ENCODE measurements around the gene GRP. TPM values are rescaled to one million over a fixed set of nuclear protein-coding genes. Genes with fewer than 3 reads are reported as not detected.

The GRP gene
- total and polyA plus RNA-seq, 10 of the 15 experiments (the other 5 are each of a cell fraction or from before 2014, with no cell fraction given) = not detected

GRCh38 chr18:59249199-59249774 lies 29.3 kb downstream of the GRP start:
- peak; percentile 83 for FAIRE-seq
- no TSS peak for BruUV-seq (replicated peaks)
- ChIA-PET SMC1A (ENCODE audit: uncharacterized antibody, unreplicated experiment) (interaction anchor here (0.6 to 3.5 kb wide), 11 partner anchors 26 to 574 kb away, joined by 3 to 43 read pairs (median 3); no protein-coding TSS in a partner anchor), CTCF (interaction anchor here (0.6 to 4.5 kb wide), 20 partner anchors 11 to 574 kb away, joined by 3 to 73 read pairs (median 4); no protein-coding TSS in a partner anchor), RAD21 (ENCODE audit: unreplicated experiment) (interaction anchor here (0.9 to 2.8 kb wide), 4 partner anchors 20 to 574 kb away, joined by 3 to 23 read pairs (median 6); partner anchors contain the start of gene SEC11C), POLR2A (interaction anchor here (0.6 kb wide), 1 partner anchor 127 kb away, joined by 3 read pairs; no protein-coding TSS in a partner anchor)
- intact Hi-C loops (cut with micrococcal nuclease; ENCODE audit: unreplicated experiment) = loop anchor here (1.0 to 10.0 kb wide), 3 partner anchors 59 to 576 kb away; no protein-coding TSS in a partner anchor
- Histone ChIP-seq H3K36me3 (ENCODE audit: control insufficient read depth in 2 of 2, insufficient read depth in 2 of 2, low read length in 1 of 2) (no peaks in the 10 kb centered on the region), H3K9ac (ENCODE audit: control insufficient read depth, insufficient read depth, low read length) (no peak overlapping the region), H2AFZ (ENCODE audit: control insufficient read depth, low read depth, low read length) (no peak overlapping the region), H3K27ac (ENCODE audit: control insufficient read depth, insufficient read depth) (no peak overlapping the region), H3K4me3 (no peak overlapping the region), H3K4me1 (ENCODE audit: control insufficient read depth, insufficient read depth, low read length) (no peaks in the 10 kb centered on the region), H3K27me3 (replicated peaks in 1 of 2; ENCODE audit: control insufficient read depth in 2 of 2, insufficient read depth in 2 of 2, low read length in 1 of 2) (peaks cover 0 to under 1% of the 10 kb centered on the region in 2 experiments; a peak in 1 of 4 replicates), H3K79me2 (ENCODE audit: control insufficient read depth, insufficient read depth, low read length) (no peaks in the 10 kb centered on the region), H3K9me3 (replicated peaks; ENCODE audit: control insufficient read depth, insufficient read depth, low read length) (no peaks in the 10 kb centered on the region), H4K20me1 (ENCODE audit: control insufficient read depth, insufficient read depth) (no peaks in the 10 kb centered on the region), H3K4me2 (ENCODE audit: control insufficient read depth, insufficient read depth) (no peak overlapping the region)
- WGBS (ENCODE audit: insufficient coverage, insufficient replicate concordance, low lambda C conversion rate, missing lambda C conversion rate) = 39% methylated on average over 5 of the region's 5 CpGs
- in situ Hi-C loops (cut with MboI) = no loop called here
- peak; percentile 73 for ATAC-seq
- no peak for DNase-seq (ENCODE audit: low read depth, low spot score)
- no peak for TF ChIP-seq STAT3 (IDR thresholded peaks at IDR 0.05; ENCODE audit: low read depth, low read length)
- no peak for TF ChIP-seq MYC (IDR thresholded peaks at IDR 0.05; ENCODE audit: insufficient read depth, insufficient read length, insufficient replicate concordance, low read length, severe bottlenecking)
- TF ChIP-seq RCOR1 (conservative IDR thresholded peaks at IDR 0.05; ENCODE audit: low read depth, low read length) = no peak
- TF ChIP-seq ZBED1 (IDR thresholded peaks at IDR 0.05; ENCODE audit: borderline replicate concordance) = no peak
- TF ChIP-seq ETV6 (conservative IDR thresholded peaks at IDR 0.05 in 1 of 2, IDR thresholded peaks at IDR 0.05 in 1 of 2; ENCODE audit: borderline replicate concordance in 1 of 2, low read depth in 1 of 2) = no peak
- TF ChIP-seq CTCF (IDR thresholded peaks at IDR 0.05 in 2 of 3, conservative IDR thresholded peaks at IDR 0.05 in 1 of 3; ENCODE audit: control insufficient read depth in 2 of 3, extremely low read depth in 1 of 3, insufficient read depth in 1 of 3, low read depth in 3 of 3, low read length in 3 of 3) = peak; percentile 69 to 74 (median 73)
- TF ChIP-seq MEF2B (IDR thresholded peaks at IDR 0.05; ENCODE audit: partially characterized antibody, poor library complexity, severe bottlenecking) = no peak
- TF ChIP-seq IKZF2 (IDR thresholded peaks at IDR 0.05) = no peak
- TF ChIP-seq BCL3 (IDR thresholded peaks at IDR 0.05; ENCODE audit: borderline replicate concordance, insufficient read depth, low read depth, low read length, poor library complexity, severe bottlenecking) = no peak
- peak; percentile 63; the same call in 1 of the 2 replicates for TF ChIP-seq SMC3 (IDR thresholded peaks at IDR 0.05; ENCODE audit: borderline replicate concordance, low read length)
- TF ChIP-seq EGR1 (IDR thresholded peaks at IDR 0.05; ENCODE audit: borderline replicate concordance in 1 of 2, low read depth in 2 of 2, low read length in 2 of 2) = no peak
- TF ChIP-seq SIN3A (IDR thresholded peaks at IDR 0.05; ENCODE audit: low read depth, low read length) = no peak
- no peak for TF ChIP-seq CEBPZ (IDR thresholded peaks at IDR 0.05; ENCODE audit: low read depth, low read length)
